Measurements from ENCODE around the gene VAV2.

The VAV2 gene

GRCh38 chr9:133739408-133740280 lies 252.5 kb downstream of the VAV2 start:
- no peak for DNase-seq (ENCODE audit: low read depth)

DNA sequence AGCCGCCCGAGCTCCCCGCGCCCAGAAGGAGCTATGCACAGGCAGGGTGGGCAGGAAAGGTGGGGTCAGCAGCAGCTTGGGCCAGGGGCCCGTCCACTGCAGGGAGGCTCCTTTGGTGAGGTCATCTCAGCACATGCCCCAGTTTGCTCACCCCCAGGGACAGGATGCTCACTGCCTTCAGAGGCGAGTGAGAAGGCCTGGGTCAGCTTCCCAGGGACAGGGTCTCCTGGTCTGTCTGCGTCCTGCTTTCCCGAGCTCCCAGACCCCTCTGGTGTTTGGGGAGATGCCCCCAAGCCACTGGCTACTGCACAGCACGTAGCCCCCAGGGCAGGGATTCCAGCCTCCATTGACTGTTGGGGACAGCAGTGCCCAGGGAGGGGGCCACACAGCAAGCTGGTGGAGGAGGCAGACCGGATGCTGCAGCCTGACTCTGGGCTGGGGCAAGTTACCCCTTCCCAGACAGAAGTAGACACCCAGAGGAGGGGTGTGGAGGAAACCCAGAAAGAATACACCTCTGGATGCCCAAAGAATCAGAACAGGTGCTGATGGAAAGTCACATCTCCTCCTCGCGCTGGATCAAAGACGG lies 253.4 kb downstream of the VAV2 start:
- DNase-seq (ENCODE audit: low read depth), result no peak

- peak; percentile 23 for DNase-seq (ENCODE audit: low read depth)
Measured at GRCh38 chr9:133737774-133738639, 254.1 kb downstream of the VAV2 start, which contains the start of gene SARDH. Gene SARDH (minus strand): TSS chr9:133738352. CDS start chr9:133734173, 4,179 bp downstream.

GRCh38 chr9:133737071-133737773 lies 254.9 kb downstream of the VAV2 start:
- no peak for DNase-seq (ENCODE audit: low read depth)

GRCh38 chr9:133735931-133736330 lies 256.2 kb downstream of the VAV2 start:
- DNase-seq (ENCODE audit: low read depth), result no peak

GRCh38 chr9:133735415-133735775 lies 256.7 kb downstream of the VAV2 start:
- DNase-seq (ENCODE audit: low read depth), result no peak

GRCh38 chr9:133734590-133735414 lies 257.3 kb downstream of the VAV2 start:
- no peak for DNase-seq (ENCODE audit: low read depth)

- no peak for DNase-seq (ENCODE audit: low read depth)
Measured at GRCh38 chr9:133733796-133734533, 258.2 kb downstream of the VAV2 start.

DNA sequence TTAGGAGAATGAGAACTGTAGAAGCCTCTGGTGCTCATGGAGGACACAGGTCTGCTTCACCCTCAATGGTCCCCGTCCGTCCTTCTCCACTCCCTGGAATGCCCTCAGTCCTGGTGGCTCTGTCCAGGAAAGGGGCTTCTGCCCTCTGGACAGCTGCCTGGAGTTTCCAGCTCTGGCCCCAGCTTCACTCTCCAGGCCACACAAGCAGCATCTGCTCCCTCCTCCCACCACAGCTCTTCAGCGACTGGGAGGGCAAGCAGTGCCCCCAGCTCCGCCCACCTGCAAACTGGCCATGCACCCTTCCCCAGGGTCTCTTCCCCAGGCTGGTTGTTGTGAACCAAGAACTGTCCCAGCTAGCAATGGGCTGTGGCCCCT lies 258.7 kb downstream of the VAV2 start:
- no peak for DNase-seq (ENCODE audit: low read depth)

GRCh38 chr9:133732639-133733408 lies 259.3 kb downstream of the VAV2 start:
- DNase-seq (ENCODE audit: low read depth), result no peak

GRCh38 chr9:133731876-133732638 lies 260.1 kb downstream of the VAV2 start:
- DNase-seq (ENCODE audit: low read depth), result no peak

GRCh38 chr9:133730994-133731715 lies 261.0 kb downstream of the VAV2 start:
- no peak for DNase-seq (ENCODE audit: low read depth)

- DNase-seq (ENCODE audit: low read depth), result no peak
Measured at GRCh38 chr9:133729617-133730281, 262.4 kb downstream of the VAV2 start.

DNA sequence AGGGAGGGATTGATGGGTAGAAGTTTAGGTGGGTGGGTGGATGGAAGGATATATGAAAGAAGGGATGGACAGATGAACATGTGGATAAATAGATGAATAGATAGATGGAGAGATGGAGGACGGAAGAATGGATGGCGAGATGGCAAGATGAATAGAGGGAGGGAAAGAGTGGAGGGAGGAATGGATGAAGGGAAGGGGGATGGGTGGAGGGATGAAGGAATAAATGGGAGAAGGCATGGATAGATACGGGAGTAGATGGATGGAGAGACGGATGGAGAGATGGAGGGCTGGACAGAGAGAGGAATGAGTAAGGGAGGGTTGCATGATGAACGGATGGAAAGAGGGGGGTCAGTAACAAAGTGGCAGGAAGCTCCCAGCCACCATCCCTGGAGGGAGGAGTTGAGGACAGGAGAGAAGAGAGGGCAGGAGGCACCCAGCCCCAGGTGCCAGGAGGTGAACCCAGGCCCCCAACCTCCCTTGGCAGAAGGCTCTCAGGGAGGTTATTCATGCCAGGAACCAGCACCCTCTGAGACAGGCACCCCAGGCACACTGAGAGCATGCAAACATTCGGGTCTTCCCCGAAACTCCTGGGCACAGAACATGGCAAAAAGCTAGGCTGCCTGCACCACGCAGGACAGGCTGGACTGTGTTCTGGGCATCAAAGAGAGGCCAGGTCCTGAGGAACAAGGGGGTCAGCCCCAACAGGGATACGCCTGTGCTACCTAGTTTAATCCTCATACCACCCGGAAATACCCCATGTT lies 263.1 kb downstream of the VAV2 start:
- DNase-seq (ENCODE audit: low read depth), result no peak

- no peak for DNase-seq (ENCODE audit: low read depth)
Measured at GRCh38 chr9:133727876-133728441, 264.2 kb downstream of the VAV2 start.

DNA sequence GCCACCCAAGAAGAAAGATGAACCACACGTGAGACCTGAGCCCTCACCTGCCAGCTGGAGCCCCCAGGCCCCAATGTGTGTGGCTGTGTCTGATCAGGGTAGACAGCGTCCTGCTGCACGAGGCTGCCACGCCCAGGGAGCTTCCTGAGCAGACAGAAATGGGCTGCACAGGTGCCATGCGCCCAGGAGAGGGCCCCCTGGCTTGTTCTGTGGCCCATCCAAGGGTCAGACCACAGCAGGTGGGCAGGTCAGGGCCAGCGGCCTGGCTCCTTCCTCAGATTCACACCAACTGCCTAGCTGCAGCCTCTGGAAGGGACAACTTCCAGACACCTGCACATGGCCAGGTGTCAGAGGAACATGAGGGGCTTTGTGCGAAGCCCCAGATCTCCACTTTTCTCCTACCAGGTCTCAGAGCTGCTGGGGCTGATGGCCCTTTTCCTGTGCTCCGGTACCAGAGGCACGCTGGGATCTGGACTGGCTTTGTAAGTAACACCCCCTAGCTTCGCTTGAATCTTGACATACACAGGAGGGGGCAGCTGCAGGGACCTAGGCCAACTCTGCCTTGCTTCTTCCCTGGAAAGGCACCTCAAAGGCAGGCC lies 264.7 kb downstream of the VAV2 start:
- DNase-seq (ENCODE audit: low read depth), result no peak

Measured in activated T-cell treated with anti-CD3 and anti-CD28 coated beads for 24 hours (primary cell).